Skeletal muscle satellite cell (primary cell): ENCODE measurements around the gene COX15.
A peak's percentile ranks its signal among the peaks of the same experiment; 100 is the strongest.

ENCODE experiments used
- H3K27me3 ChIP-seq: 2 replicates; pipeline ENCODE4 v1.7.0; 2013; ENCODE audit warnings: low read length; ENCODE audit not compliant: control insufficient read depth, insufficient read depth
- H3K36me3 ChIP-seq: 2 replicates; pipeline ENCODE4 v1.7.0; 2013; ENCODE audit warnings: mild to moderate bottlenecking, control low read depth, low read length; ENCODE audit not compliant: insufficient read depth
- H3K4me1 ChIP-seq: 2 replicates; pipeline ENCODE4 v1.7.0; 2013; ENCODE audit warnings: low read length; ENCODE audit not compliant: control insufficient read depth, insufficient read depth
- H3K4me2 ChIP-seq: 2 replicates; pipeline ENCODE4 v1.7.0; 2013; ENCODE audit warnings: mild to moderate bottlenecking, low read length
- H3K4me3 ChIP-seq: 2 replicates; pipeline ENCODE4 v1.7.0; 2013; ENCODE audit warnings: low read length
- H3K9ac ChIP-seq: 2 replicates; pipeline ENCODE4 v1.7.0; 2013; ENCODE audit warnings: mild to moderate bottlenecking, low read depth, low read length, moderate library complexity
- H3K9me3 ChIP-seq: replicated peaks from 2 replicates; pipeline ENCODE4 v1.7.0; 2013; ENCODE audit warnings: mild to moderate bottlenecking, control low read depth, low read length

The COX15 gene

GRCh38 chr10:99698504-99699080, 33.3 kb downstream of the COX15 start:
- peaks cover 14% of the 10 kb centered on the region for H3K4me1 ChIP-seq
- H3K9ac ChIP-seq: no peak overlapping the region
- H3K27me3 ChIP-seq: no peaks in the 10 kb centered on the region
- H3K4me3 ChIP-seq: no peak overlapping the region
- peaks cover 69% of the 10 kb centered on the region for H3K36me3 ChIP-seq
- H3K9me3 ChIP-seq: no peaks in the 10 kb centered on the region
- no peak overlapping the region for H3K4me2 ChIP-seq

GRCh38 chr10:99695761-99696160, 36.2 kb downstream of the COX15 start:
- Histone ChIP-seq H3K4me2 (no peak overlapping the region), H3K4me3 (no peak overlapping the region), H3K9me3 (no peaks in the 10 kb centered on the region), H3K4me1 (peaks cover 21% of the 10 kb centered on the region), H3K9ac (no peak overlapping the region), H3K27me3 (no peaks in the 10 kb centered on the region), H3K36me3 (peaks cover 71% of the 10 kb centered on the region)

GRCh38 chr10:99693933-99694583, 37.9 kb downstream of the COX15 start:
- Histone ChIP-seq H3K9me3 (no peaks in the 10 kb centered on the region), H3K27me3 (no peaks in the 10 kb centered on the region), H3K4me2 (peak overlapping the region; percentile 48), H3K36me3 (peaks cover 68% of the 10 kb centered on the region), H3K4me1 (peaks cover 33% of the 10 kb centered on the region), H3K4me3 (no peak overlapping the region), H3K9ac (peak overlapping the region; percentile 61)

GRCh38 chr10:99689461-99689860, 42.5 kb downstream of the COX15 start:
- H3K27me3 ChIP-seq: no peaks in the 10 kb centered on the region
- no peaks in the 10 kb centered on the region for H3K9me3 ChIP-seq
- H3K9ac ChIP-seq: no peak overlapping the region
- no peak overlapping the region for H3K4me3 ChIP-seq
- peaks cover 25% of the 10 kb centered on the region for H3K4me1 ChIP-seq
- H3K4me2 ChIP-seq: no peak overlapping the region
- peaks cover 58% of the 10 kb centered on the region for H3K36me3 ChIP-seq

GRCh38 chr10:99685597-99685967, 46.3 kb downstream of the COX15 start:
- Histone ChIP-seq H3K27me3 (no peaks in the 10 kb centered on the region), H3K4me1 (peaks cover 19% of the 10 kb centered on the region), H3K9ac (no peak overlapping the region), H3K4me3 (no peak overlapping the region), H3K4me2 (no peak overlapping the region), H3K9me3 (no peaks in the 10 kb centered on the region), H3K36me3 (peaks cover 45% of the 10 kb centered on the region)

GRCh38 chr10:99682752-99683151, 49.2 kb downstream of the COX15 start:
- H3K27me3 ChIP-seq: no peaks in the 10 kb centered on the region
- H3K4me1 ChIP-seq: peaks cover 7% of the 10 kb centered on the region
- H3K36me3 ChIP-seq: peaks cover 48% of the 10 kb centered on the region
- no peak overlapping the region for H3K4me3 ChIP-seq
- no peak overlapping the region for H3K9ac ChIP-seq
- no peaks in the 10 kb centered on the region for H3K9me3 ChIP-seq
- no peak overlapping the region for H3K4me2 ChIP-seq
